ENCODE measurements around the gene MRPL9. TPM values are rescaled to one million over a fixed set of nuclear protein-coding genes. Genes with fewer than 3 reads are reported as not detected.

MRPL9 gene
- total RNA-seq, 1 donor from 2014 or later, result 75.0 TPM

GRCh38 chr1:151729966-151730291 is 33.4 kb downstream of the MRPL9 start:
- H3K4me1 Mint-ChIP-seq (ENCODE audit: low read depth, unreplicated experiment), result peaks cover 14% of the 10 kb centered on the region
- no peak overlapping the region for H3K4me3 Mint-ChIP-seq (ENCODE audit: unreplicated experiment)
- DNase-seq, result no peak
- no peak for TF ChIP-seq CTCF (IDR thresholded peaks at IDR 0.05; ENCODE audit: partially characterized antibody, unreplicated experiment)
- H3K36me3 Mint-ChIP-seq (ENCODE audit: unreplicated experiment), result peaks cover 4% of the 10 kb centered on the region
- H3K27me3 Mint-ChIP-seq (ENCODE audit: unreplicated experiment), result peaks cover 10% of the 10 kb centered on the region
- H3K27ac Mint-ChIP-seq (ENCODE audit: unreplicated experiment), result no peak overlapping the region
- H3K9me3 Mint-ChIP-seq (ENCODE audit: unreplicated experiment), result peaks cover 3% of the 10 kb centered on the region

GRCh38 chr1:151729157-151729965 is 33.9 kb downstream of the MRPL9 start:
- peaks cover 14% of the 10 kb centered on the region for H3K4me1 Mint-ChIP-seq (ENCODE audit: low read depth, unreplicated experiment)
- DNase-seq, result no peak
- H3K36me3 Mint-ChIP-seq (ENCODE audit: unreplicated experiment), result peaks cover 4% of the 10 kb centered on the region
- H3K9me3 Mint-ChIP-seq (ENCODE audit: unreplicated experiment), result no peaks in the 10 kb centered on the region
- TF ChIP-seq CTCF (IDR thresholded peaks at IDR 0.05; ENCODE audit: partially characterized antibody, unreplicated experiment), result no peak
- peaks cover 10% of the 10 kb centered on the region for H3K27me3 Mint-ChIP-seq (ENCODE audit: unreplicated experiment)
- no peak overlapping the region for H3K4me3 Mint-ChIP-seq (ENCODE audit: unreplicated experiment)
- no peak overlapping the region for H3K27ac Mint-ChIP-seq (ENCODE audit: unreplicated experiment)

GRCh38 chr1:151728151-151729054 is 34.9 kb downstream of the MRPL9 start:
- Mint-ChIP-seq H3K36me3 (ENCODE audit: unreplicated experiment) (peaks cover 4% of the 10 kb centered on the region), H3K4me1 (ENCODE audit: low read depth, unreplicated experiment) (peaks cover 14% of the 10 kb centered on the region), H3K27me3 (ENCODE audit: unreplicated experiment) (peaks cover 15% of the 10 kb centered on the region), H3K9me3 (ENCODE audit: unreplicated experiment) (no peaks in the 10 kb centered on the region), H3K4me3 (ENCODE audit: unreplicated experiment) (peak overlapping the region; percentile 5), H3K27ac (ENCODE audit: unreplicated experiment) (no peak overlapping the region)
- no peak for DNase-seq
- no peak for TF ChIP-seq CTCF (IDR thresholded peaks at IDR 0.05; ENCODE audit: partially characterized antibody, unreplicated experiment)

- Mint-ChIP-seq H3K9me3 (ENCODE audit: unreplicated experiment) (no peaks in the 10 kb centered on the region), H3K27ac (ENCODE audit: unreplicated experiment) (no peak overlapping the region), H3K4me3 (ENCODE audit: unreplicated experiment) (no peak overlapping the region), H3K36me3 (ENCODE audit: unreplicated experiment) (no peaks in the 10 kb centered on the region), H3K27me3 (ENCODE audit: unreplicated experiment) (peaks cover 24% of the 10 kb centered on the region), H3K4me1 (ENCODE audit: low read depth, unreplicated experiment) (peaks cover 25% of the 10 kb centered on the region)
- no peak for TF ChIP-seq CTCF (IDR thresholded peaks at IDR 0.05; ENCODE audit: partially characterized antibody, unreplicated experiment)
- no peak for DNase-seq
Observed at GRCh38 chr1:151723726-151724370, 39.4 kb downstream of the MRPL9 start.
